Measurements from ENCODE around the gene CHTOP.

The CHTOP gene

DNA sequence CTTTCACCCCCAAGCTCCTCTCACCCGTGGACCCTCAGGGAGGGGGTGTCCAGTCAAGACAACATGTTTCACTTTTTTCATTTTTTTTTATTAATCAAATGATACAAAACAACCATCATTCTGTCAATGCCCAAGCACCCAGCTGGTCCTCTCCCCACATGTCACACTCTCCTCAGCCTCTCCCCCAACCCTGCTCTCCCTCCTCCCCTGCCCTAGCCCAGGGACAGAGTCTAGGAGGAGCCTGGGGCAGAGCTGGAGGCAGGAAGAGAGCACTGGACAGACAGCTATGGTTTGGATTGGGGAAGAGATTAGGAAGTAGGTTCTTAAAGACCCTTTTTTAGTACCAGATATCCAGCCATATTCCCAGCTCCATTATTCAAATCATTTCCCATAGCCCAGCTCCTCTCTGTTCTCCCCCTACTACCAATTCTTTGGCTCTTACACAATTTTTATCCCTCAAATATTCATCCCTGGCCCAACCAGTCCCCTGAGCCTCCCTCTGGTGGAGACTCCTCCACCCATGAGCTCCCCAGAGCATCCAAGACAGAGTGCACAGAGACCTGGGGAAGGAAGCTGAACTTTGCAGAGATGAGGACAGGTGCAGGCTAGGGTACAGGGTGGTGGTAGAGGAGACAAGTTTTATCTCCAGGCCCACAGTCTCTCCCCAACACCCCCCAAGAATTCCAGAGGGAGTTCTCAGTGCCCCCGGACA, 19.5 kb upstream of the CHTOP start:
- Histone ChIP-seq H3K4me1 (ENCODE audit: control insufficient read depth, insufficient read depth, low read length) (peaks cover 34% of the 10 kb centered on the region), H3K4me3 (ENCODE audit: low read length) (no peak overlapping the region), H3K9me3 (replicated peaks; ENCODE audit: low read length) (no peaks in the 10 kb centered on the region), H3K9ac (ENCODE audit: low read depth, low read length) (no peak overlapping the region), H3K4me2 (ENCODE audit: low read length) (no peak overlapping the region), H3K27me3 (ENCODE audit: control insufficient read depth, insufficient read depth, low read length) (no peaks in the 10 kb centered on the region), H3K36me3 (ENCODE audit: insufficient read depth, low read length) (peaks cover 18% of the 10 kb centered on the region)

DNA sequence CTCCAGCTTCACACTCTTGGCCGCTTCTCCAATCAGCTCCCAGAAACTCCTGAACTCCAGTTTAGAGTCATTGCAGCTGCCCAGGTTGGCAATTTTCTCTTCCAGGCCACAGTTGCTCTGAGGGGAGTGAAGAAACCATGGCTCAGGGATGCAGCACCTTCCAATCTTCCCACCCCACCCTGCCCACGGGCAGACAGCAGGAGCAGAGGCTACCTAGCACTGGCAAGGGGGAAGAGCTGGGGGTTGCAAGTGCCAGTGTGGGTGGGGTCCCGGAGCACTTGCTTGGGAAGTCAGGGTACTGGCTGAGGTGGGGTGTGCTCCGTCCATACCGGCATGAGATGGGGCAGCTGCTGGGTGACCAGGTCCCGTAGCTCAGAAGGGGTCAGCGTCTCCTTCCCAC, 19.0 kb upstream of the CHTOP start:
- H3K4me3 ChIP-seq (ENCODE audit: low read length): no peak overlapping the region
- no peak overlapping the region for H3K4me2 ChIP-seq (ENCODE audit: low read length)
- H3K36me3 ChIP-seq (ENCODE audit: insufficient read depth, low read length): peaks cover 21% of the 10 kb centered on the region
- no peaks in the 10 kb centered on the region for H3K27me3 ChIP-seq (ENCODE audit: control insufficient read depth, insufficient read depth, low read length)
- H3K4me1 ChIP-seq (ENCODE audit: control insufficient read depth, insufficient read depth, low read length): peaks cover 28% of the 10 kb centered on the region
- H3K9ac ChIP-seq (ENCODE audit: low read depth, low read length): no peak overlapping the region
- H3K9me3 ChIP-seq (replicated peaks; ENCODE audit: low read length): no peaks in the 10 kb centered on the region

DNA sequence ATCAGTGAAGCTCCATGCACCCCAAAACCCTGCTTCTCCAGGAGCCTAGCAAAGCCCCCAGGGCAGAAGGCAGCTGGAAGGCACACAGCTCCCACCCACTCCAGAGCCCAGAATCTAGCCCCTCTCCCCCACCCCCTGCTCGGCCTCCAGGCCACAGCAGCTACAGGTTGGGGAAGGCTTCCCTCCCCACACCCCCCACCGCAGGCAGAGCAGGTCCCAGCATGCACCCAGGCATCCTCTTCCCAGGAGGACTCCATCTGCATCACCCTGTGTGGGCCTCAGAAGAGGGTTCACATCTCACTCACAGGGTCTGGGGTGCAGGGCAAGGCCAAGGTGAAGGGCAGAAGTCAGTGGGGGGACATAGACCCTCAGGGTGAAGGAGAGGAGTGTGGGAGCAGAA, 18.5 kb upstream of the CHTOP start:
- Histone ChIP-seq H3K36me3 (ENCODE audit: insufficient read depth, low read length) (peaks cover 23% of the 10 kb centered on the region), H3K27me3 (ENCODE audit: control insufficient read depth, insufficient read depth, low read length) (no peaks in the 10 kb centered on the region), H3K4me2 (ENCODE audit: low read length) (no peak overlapping the region), H3K9ac (ENCODE audit: low read depth, low read length) (no peak overlapping the region), H3K9me3 (replicated peaks; ENCODE audit: low read length) (no peaks in the 10 kb centered on the region), H3K4me3 (ENCODE audit: low read length) (no peak overlapping the region), H3K4me1 (ENCODE audit: control insufficient read depth, insufficient read depth, low read length) (peaks cover 23% of the 10 kb centered on the region)

DNA sequence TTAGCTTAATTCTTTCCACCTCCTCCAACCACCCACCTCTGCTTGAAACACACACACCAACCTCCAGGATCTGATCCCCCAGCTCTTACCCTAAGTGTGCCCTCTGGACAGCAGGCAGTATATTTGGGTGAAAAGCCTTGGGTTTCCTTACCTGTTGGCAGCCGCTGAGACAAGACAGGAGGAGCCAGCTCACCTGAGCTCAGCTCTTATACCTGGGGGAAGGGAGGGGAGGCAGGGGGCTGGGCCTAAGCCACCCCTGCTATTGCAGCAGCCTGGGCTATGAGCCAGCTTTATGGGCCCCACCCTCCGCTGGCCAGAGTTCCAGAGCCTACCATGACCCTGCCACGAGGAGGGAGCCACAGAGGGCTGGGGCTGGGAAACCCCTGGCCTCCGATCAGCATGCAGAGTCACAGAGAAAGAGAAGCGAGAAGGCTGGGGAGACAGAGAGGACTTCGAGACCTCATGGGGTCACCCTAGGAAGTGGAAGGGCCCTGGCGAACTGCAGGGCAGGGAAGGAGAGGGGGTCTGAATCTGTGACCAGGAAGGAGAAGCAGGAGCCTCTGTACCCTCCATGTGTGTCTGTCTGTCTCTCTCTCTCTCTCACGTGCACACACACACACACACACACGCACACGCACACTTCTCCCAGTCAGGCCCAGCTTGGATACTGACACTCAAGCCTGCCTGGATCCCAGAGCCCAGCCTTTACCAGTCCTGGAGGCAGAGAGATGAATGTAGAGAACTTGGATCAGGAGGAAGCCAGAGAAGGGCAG, 17.5 kb upstream of the CHTOP start, which contains the start of gene S100A14:
Gene S100A14 (minus strand): TSS at position 182 of the 773 bp plus-strand sequence. CDS start 467 bp downstream, outside the sequence.
- H3K4me1 ChIP-seq (ENCODE audit: control insufficient read depth, insufficient read depth, low read length): peaks cover 19% of the 10 kb centered on the region
- no peaks in the 10 kb centered on the region for H3K27me3 ChIP-seq (ENCODE audit: control insufficient read depth, insufficient read depth, low read length)
- H3K36me3 ChIP-seq (ENCODE audit: insufficient read depth, low read length): peaks cover 28% of the 10 kb centered on the region
- no peak within 1 kb of the TSS for H3K4me2 ChIP-seq (ENCODE audit: low read length)
- H3K4me3 ChIP-seq (ENCODE audit: low read length): no peak within 1 kb of the TSS
- H3K9ac ChIP-seq (ENCODE audit: low read depth, low read length): no peak within 1 kb of the TSS
- H3K9me3 ChIP-seq (replicated peaks; ENCODE audit: low read length): no peaks in the 10 kb centered on the region

DNA sequence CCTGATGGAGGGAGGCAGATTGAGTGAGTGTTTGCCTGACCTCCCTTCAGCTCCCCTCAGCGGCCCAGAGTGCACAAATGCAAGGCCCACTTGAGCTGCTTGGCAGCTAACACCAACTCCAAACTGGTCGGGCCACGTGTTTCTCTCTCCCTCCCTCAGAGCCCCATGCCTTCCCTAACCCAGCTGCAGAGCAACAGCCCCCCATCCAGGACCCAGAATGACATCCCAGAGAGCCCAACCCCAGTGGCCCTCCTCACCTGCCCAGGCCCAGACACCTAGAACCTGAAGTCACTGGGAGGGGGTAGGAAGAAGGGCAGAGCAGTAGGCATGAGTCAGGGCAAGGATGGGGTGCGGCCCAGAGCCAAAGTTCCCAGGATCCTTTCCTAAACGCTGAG, 17.0 kb upstream of the CHTOP start:
- Histone ChIP-seq H3K4me1 (ENCODE audit: control insufficient read depth, insufficient read depth, low read length) (peaks cover 19% of the 10 kb centered on the region), H3K4me2 (ENCODE audit: low read length) (no peak overlapping the region), H3K9me3 (replicated peaks; ENCODE audit: low read length) (no peaks in the 10 kb centered on the region), H3K27me3 (ENCODE audit: control insufficient read depth, insufficient read depth, low read length) (no peaks in the 10 kb centered on the region), H3K36me3 (ENCODE audit: insufficient read depth, low read length) (peaks cover 25% of the 10 kb centered on the region), H3K4me3 (ENCODE audit: low read length) (no peak overlapping the region), H3K9ac (ENCODE audit: low read depth, low read length) (no peak overlapping the region)

DNA sequence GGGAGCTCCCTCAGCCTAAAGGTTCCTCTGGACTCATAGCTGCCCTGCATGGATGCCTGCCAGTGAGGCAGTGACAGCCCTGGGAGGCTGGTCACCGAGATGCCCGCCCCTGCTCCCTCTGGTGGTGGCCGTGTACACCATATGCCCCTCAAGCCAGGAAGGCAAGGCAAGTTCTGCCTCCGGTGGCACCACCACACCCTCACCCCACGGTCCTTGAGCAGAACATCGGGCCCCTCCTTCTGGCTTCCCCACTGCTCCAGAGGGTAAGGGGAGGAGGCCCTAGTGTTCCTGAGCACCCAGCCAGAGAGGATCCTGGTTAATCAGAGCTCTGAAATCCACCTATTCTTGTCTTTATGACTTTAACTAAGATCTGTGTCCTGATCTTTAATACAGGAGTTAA, 16.2 kb upstream of the CHTOP start:
- Histone ChIP-seq H3K9me3 (replicated peaks; ENCODE audit: low read length) (no peaks in the 10 kb centered on the region), H3K27me3 (ENCODE audit: control insufficient read depth, insufficient read depth, low read length) (no peaks in the 10 kb centered on the region), H3K36me3 (ENCODE audit: insufficient read depth, low read length) (peaks cover 31% of the 10 kb centered on the region), H3K4me3 (ENCODE audit: low read length) (no peak overlapping the region), H3K4me2 (ENCODE audit: low read length) (no peak overlapping the region), H3K4me1 (ENCODE audit: control insufficient read depth, insufficient read depth, low read length) (peaks cover 19% of the 10 kb centered on the region), H3K9ac (ENCODE audit: low read depth, low read length) (peak overlapping the region; percentile 14)

DNA sequence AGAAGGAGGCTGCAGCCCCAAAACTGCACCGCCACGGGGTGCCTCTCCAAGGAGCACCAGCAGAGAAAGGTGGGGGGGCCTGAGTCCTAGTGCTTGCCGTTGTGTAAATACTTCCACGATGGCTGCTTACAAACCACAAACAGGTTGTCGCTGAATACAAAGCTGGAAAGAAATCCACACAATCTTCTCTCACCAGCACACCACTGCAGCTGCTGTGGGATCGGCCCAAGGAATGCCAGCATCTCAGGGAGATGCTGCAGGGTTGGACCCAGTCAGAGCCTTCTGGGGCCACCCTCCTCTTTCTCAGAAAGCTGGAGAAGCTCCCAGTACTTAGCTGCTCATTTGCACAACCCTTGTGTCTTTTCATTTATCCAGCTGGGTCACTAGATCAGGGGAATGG, 14.7 kb upstream of the CHTOP start:
- Histone ChIP-seq H3K4me3 (ENCODE audit: low read length) (no peak overlapping the region), H3K27me3 (ENCODE audit: control insufficient read depth, insufficient read depth, low read length) (no peaks in the 10 kb centered on the region), H3K36me3 (ENCODE audit: insufficient read depth, low read length) (peaks cover 43% of the 10 kb centered on the region), H3K9me3 (replicated peaks; ENCODE audit: low read length) (no peaks in the 10 kb centered on the region), H3K9ac (ENCODE audit: low read depth, low read length) (no peak overlapping the region), H3K4me1 (ENCODE audit: control insufficient read depth, insufficient read depth, low read length) (peaks cover 18% of the 10 kb centered on the region), H3K4me2 (ENCODE audit: low read length) (no peak overlapping the region)

DNA sequence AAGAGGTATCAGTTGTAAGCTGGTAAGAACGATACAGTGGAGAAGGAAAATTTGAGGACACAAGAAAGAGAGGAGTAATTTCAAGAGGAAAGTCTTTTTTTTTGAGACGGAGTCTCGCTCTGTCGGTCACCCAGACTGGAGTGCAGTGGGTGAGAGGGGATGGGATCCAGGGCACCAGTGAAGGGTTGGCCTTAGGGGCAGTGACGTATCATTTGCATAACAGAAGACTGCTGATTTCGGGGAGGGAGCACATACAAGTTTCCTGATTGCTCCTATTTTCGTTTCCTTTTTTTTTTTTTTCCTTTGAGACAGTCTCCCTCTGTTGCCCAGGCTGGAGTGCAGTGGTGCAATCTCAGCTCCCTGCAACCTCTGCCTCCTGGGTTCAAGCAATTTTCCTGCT, 10.8 kb upstream of the CHTOP start:
- no peak overlapping the region for H3K4me2 ChIP-seq (ENCODE audit: low read length)
- H3K4me3 ChIP-seq (ENCODE audit: low read length): no peak overlapping the region
- H3K9ac ChIP-seq (ENCODE audit: low read depth, low read length): no peak overlapping the region
- H3K27me3 ChIP-seq (ENCODE audit: control insufficient read depth, insufficient read depth, low read length): no peaks in the 10 kb centered on the region
- H3K9me3 ChIP-seq (replicated peaks; ENCODE audit: low read length): no peaks in the 10 kb centered on the region
- peaks cover 52% of the 10 kb centered on the region for H3K36me3 ChIP-seq (ENCODE audit: insufficient read depth, low read length)
- peaks cover 44% of the 10 kb centered on the region for H3K4me1 ChIP-seq (ENCODE audit: control insufficient read depth, insufficient read depth, low read length)

DNA sequence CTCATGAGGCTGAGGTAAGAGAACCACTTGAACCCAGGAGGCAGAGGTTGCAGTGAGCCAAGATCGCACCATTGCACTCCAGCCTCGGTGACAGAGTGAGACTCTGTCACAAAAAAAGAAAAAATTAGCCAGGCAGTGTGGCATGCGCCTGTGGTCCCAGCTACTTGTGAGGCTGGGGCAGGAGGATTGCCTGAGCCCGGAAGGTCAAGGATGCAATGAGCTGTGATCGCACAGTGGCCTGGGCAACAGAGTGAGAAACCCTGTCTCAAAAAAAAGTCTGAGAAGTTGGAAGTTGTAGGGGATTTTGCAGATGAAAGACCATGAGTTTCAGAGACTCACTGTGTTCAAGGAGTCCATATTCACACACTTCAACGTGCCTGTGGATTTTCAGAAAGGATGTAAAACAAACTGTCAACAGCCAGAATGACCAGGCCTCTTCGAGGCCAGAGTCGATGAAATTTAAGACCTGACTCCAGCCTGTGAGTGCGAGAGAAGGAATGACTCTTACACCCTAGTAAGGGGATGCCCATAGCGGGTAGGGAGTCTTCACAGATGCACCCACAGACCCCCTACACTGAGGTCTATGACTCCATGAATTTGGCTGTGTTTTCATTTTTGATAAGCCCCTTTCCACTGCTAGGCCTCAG, 8.8 kb upstream of the CHTOP start:
- Histone ChIP-seq H3K4me2 (ENCODE audit: low read length) (peak overlapping the region; percentile 92), H3K4me3 (ENCODE audit: low read length) (peak overlapping the region; percentile 81), H3K27me3 (ENCODE audit: control insufficient read depth, insufficient read depth, low read length) (no peaks in the 10 kb centered on the region), H3K36me3 (ENCODE audit: insufficient read depth, low read length) (peaks cover 35% of the 10 kb centered on the region), H3K9me3 (replicated peaks; ENCODE audit: low read length) (no peaks in the 10 kb centered on the region), H3K4me1 (ENCODE audit: control insufficient read depth, insufficient read depth, low read length) (peaks cover 45% of the 10 kb centered on the region), H3K9ac (ENCODE audit: low read depth, low read length) (no peak overlapping the region)

DNA sequence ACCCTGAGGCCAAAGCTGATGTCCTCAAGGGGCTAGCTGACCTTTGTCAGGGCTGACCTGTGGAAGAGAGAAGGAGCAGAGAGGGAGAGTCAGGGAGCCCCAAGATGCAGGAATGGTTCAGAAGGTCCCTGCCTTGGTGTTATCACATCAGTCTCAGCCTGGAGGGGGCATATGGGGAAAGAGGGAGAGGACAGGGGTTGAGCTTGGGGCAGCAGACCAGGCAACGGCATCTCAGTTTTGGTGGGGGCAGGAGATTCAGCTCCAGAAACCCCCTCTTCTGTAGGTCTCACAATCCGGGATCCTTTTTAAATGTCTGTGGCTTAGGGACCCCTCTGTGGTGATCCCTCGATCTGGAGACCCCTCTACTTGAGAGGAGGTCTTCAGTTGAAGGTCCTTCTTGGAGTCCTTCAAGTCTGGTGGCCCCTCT, 7.4 kb upstream of the CHTOP start:
- no peaks in the 10 kb centered on the region for H3K27me3 ChIP-seq (ENCODE audit: control insufficient read depth, insufficient read depth, low read length)
- H3K9ac ChIP-seq (ENCODE audit: low read depth, low read length): peak overlapping the region; percentile 92
- H3K4me3 ChIP-seq (ENCODE audit: low read length): peak overlapping the region; percentile 81
- H3K9me3 ChIP-seq (replicated peaks; ENCODE audit: low read length): no peaks in the 10 kb centered on the region
- H3K36me3 ChIP-seq (ENCODE audit: insufficient read depth, low read length): peaks cover 27% of the 10 kb centered on the region
- peak overlapping the region; percentile 92 for H3K4me2 ChIP-seq (ENCODE audit: low read length)
- peaks cover 47% of the 10 kb centered on the region for H3K4me1 ChIP-seq (ENCODE audit: control insufficient read depth, insufficient read depth, low read length)

DNA sequence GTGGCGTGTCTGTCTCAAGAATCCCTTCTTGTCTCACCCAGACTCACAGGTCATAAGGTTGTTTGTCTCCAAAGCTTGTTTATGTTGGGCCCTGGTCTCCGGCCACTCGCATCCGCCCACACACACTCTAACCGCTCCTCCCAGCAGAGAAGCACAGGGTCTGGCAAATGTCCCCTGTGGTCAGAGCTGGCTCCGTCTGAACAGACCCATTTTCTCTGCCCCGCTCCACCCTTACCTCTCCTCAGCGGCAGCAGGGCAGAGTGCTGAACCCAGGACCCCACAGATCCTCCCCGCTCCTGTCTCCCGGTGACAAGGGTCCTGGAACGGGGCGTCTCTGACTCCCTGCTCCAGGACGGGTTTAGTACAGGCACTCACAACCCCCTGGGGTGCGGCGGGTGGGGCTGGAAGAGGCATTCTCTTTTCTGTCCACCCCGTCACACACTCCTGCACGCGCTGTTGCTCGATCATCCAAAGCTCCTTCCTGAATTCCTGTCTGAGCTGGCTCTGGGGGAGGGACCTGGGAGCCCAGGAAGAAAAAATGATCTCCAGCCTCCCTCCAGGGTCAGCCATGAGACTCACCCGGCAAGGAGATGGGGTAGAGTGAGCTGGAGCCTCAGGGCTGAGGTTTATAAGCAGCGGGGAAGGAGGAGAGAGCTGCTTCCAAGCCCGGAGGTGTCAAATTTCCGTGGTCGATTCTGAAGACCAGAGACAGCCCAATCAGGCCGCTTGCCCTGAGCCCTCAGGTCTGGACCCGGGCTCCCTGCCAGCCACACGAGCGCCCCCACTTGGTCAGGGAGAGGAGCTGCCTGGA, 6.8 kb upstream of the CHTOP start, which contains the start of gene S100A13:
Gene S100A13 (minus strand): TSS at position 602 of the 811 bp plus-strand sequence. CDS start 1,033 bp downstream, outside the sequence.
- H3K4me3 ChIP-seq (ENCODE audit: low read length): peak within 1 kb of the TSS; percentile 81
- H3K9me3 ChIP-seq (replicated peaks; ENCODE audit: low read length): no peaks in the 10 kb centered on the region
- H3K4me2 ChIP-seq (ENCODE audit: low read length): peak within 1 kb of the TSS; percentile 92
- peak within 1 kb of the TSS; percentile 92 for H3K9ac ChIP-seq (ENCODE audit: low read depth, low read length)
- peaks cover 27% of the 10 kb centered on the region for H3K36me3 ChIP-seq (ENCODE audit: insufficient read depth, low read length)
- H3K27me3 ChIP-seq (ENCODE audit: control insufficient read depth, insufficient read depth, low read length): no peaks in the 10 kb centered on the region
- peaks cover 49% of the 10 kb centered on the region for H3K4me1 ChIP-seq (ENCODE audit: control insufficient read depth, insufficient read depth, low read length)
